Large intestine (tissue), 3 donors: Measurements from ENCODE around the gene ACBD6. TPM values are rescaled to one million over a fixed set of nuclear protein-coding genes. Genes with fewer than 3 reads are reported as not detected.

Source experiments
- DNase-seq, 2 donors: peaks; one replicate each; pipeline versions ENCODE4 v3.0.0 to v3.0.0-alpha.2; 2013
- H3K27ac ChIP-seq: one replicate; pipeline ENCODE4 v1.5.1; 2013; ENCODE audit warnings: low read length
- H3K27me3 ChIP-seq: 2 replicates; pipeline ENCODE4 v1.6.1; 2013; ENCODE audit warnings: low read length; ENCODE audit not compliant: control insufficient read depth, insufficient read depth
- H3K36me3 ChIP-seq: 2 replicates; pipeline ENCODE4 v1.6.1; 2013; ENCODE audit warnings: low read length; ENCODE audit not compliant: control insufficient read depth, insufficient read depth
- H3K4me1 ChIP-seq: one replicate; pipeline ENCODE4 v1.6.1; 2013; ENCODE audit warnings: low read length; ENCODE audit not compliant: control insufficient read depth, insufficient read depth
- H3K4me3 ChIP-seq: one replicate; pipeline ENCODE4 v1.5.1; 2013; ENCODE audit warnings: low read length
- H3K9me3 ChIP-seq: one replicate; pipeline ENCODE4 v1.6.1; 2013; ENCODE audit warnings: mild to moderate bottlenecking, low read depth, low read length, moderate library complexity; ENCODE audit not compliant: control insufficient read depth
- WGBS: methylation state at CpG from one replicate; pipeline ENCODE4 v1.1.5; 2013; ENCODE audit warnings: low lambda C conversion rate; ENCODE audit not compliant: insufficient coverage; 5-methylcytosine and 5-hydroxymethylcytosine counted together
- polyA plus RNA-seq: library from polyadenylated mRNA; unstranded; fragments of 120-200 nt; gene quantifications from one replicate; pipeline ENCODE4 v1.2.1, GENCODE V29; 2013

ACBD6 gene
- polyA plus RNA-seq, 1 donor, result 53.9 TPM

DNA sequence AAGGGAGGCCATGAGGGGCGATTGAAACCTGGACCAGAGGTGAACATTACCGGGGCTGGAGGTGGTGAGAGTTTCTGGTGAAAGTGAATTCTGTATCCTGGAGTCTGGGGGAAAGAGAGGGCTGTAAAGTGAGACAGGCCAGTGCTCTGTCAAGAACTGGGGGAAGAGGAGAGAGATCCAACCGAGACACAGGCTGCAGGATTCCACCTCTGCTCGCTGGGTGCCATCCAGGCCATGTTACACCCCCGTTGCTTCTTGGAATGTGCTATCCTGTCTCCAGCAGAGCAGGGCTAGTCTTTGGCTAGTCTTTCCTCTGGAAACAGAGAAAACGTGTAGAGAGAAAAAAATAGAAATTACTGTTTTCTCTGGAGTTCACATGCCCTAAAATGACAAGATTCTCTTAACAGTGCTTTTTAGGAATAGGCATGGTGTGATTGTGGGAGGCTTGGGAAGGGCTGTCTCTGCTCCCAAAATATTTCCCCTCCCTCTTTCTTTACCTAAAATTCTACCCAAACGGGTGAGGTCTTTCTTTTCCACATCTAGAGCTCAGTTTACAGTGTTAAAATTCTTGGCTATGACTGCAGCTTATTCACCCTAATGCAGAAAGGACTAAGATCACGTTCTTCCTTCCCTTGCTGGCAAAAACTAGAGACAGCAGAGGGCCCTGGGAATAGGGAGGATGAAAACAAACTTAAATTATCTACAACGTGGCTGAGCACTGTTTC lies 39.9 kb upstream of the ACBD6 start:
- no peak overlapping the region for H3K27ac ChIP-seq
- no peaks in the 10 kb centered on the region for H3K27me3 ChIP-seq
- H3K4me1 ChIP-seq, result no peaks in the 10 kb centered on the region
- H3K9me3 ChIP-seq, result no peaks in the 10 kb centered on the region
- no peaks in the 10 kb centered on the region for H3K36me3 ChIP-seq
- no peak overlapping the region for H3K4me3 ChIP-seq
- 17% methylated on average over 1 of the region's 9 CpGs for WGBS
- no peak for DNase-seq

DNA sequence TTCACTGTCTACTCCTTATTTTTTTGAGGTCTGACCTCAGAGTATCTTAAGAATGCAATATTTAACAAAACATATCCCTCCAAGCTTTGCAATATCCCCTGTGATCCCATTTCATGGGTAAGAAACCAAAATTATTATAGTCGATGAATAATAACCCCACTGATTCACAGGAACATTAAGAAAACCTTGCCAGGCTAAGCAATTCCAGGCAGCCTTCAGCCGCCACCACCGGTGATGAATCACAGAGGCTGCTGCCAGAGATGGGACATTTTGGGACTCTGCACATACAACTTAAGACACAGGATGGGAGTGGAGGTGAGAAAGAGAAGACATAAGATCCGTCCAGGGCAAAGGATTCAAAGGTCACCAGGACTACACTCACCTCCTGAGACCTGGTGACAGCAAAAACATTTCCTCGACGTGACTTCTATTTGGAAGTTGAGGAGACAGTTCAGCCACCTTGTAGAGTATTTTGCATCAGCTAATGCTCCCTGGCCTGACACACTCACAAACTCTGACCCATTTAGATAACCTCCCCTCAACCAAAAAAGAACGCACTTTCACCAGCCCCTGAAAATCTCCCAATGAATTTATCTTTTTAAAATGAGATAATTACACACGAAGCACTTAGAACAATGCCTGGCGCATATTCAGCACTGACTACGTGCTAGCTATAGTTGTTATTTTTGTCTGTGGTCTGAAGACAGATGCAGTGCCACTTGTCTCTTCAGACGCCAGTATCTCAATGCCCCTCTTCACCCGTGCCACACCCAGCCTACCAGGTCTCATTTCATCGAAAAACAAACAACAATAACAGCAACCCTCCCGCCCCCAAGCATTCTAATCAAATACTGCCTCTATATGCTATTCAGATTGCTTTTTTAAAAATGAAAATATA lies 38.6 kb upstream of the ACBD6 start:
- Histone ChIP-seq H3K27ac (no peak overlapping the region), H3K9me3 (no peaks in the 10 kb centered on the region), H3K4me1 (no peaks in the 10 kb centered on the region), H3K4me3 (no peak overlapping the region), H3K36me3 (no peaks in the 10 kb centered on the region), H3K27me3 (no peaks in the 10 kb centered on the region)
- 100% methylated on average over 3 of the region's 14 CpGs for WGBS
- DNase-seq, result no peak

DNA sequence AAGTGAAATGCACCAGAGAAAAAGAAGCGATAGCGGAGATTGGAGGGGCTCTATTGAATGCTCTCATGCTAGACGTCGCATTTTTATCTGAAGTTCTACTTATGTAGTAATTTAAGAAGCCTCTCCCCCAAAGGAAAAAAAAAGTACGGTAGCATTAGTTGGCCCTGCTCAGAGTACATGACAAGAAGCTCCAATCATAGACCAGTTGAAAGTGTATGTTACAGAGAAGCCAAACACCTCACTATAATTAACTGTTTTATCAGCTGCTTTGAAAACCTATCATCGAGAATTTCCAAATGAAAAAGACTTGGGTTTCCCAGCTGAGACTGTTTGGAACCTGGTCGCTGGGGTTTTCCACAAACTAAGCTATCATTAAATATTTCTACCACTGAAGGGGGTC lies 36.8 kb upstream of the ACBD6 start:
- Histone ChIP-seq H3K27me3 (no peaks in the 10 kb centered on the region), H3K36me3 (no peaks in the 10 kb centered on the region), H3K27ac (no peak overlapping the region), H3K9me3 (no peaks in the 10 kb centered on the region), H3K4me3 (no peak overlapping the region), H3K4me1 (no peaks in the 10 kb centered on the region)
- no CpG with 5 or more reads among the region's 7 CpGs for WGBS
- DNase-seq, result no peak

DNA sequence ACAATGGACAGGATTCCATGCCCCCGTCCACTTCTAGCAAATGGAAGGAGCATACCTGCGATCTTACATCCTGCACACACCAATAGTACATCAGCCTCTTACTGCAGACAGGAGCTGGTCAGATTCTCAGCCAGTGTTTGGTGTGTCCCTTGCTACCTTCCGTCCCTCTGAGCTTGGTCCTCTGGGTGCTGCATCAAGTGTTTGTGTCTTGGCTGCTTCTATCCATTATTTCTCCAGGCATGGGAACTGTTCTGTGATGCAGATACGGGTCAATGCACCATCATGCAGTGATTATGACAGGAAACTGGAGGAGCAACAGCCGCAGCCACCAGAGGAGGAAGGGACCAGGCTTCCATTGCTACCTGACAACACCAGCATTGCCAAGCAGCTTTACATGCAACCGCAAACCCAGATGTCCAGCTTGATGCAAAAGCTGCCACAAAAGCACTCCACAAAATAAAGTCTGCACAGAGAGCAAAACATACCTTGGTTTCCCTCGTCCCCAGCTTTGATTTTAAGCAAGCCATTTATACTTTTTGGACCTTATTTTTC lies 34.5 kb upstream of the ACBD6 start:
- no peaks in the 10 kb centered on the region for H3K4me1 ChIP-seq
- H3K4me3 ChIP-seq, result no peak overlapping the region
- no peak for DNase-seq
- H3K36me3 ChIP-seq, result no peaks in the 10 kb centered on the region
- H3K9me3 ChIP-seq, result no peaks in the 10 kb centered on the region
- no peak overlapping the region for H3K27ac ChIP-seq
- 100% methylated on average over 1 of the region's 7 CpGs for WGBS
- no peaks in the 10 kb centered on the region for H3K27me3 ChIP-seq

DNA sequence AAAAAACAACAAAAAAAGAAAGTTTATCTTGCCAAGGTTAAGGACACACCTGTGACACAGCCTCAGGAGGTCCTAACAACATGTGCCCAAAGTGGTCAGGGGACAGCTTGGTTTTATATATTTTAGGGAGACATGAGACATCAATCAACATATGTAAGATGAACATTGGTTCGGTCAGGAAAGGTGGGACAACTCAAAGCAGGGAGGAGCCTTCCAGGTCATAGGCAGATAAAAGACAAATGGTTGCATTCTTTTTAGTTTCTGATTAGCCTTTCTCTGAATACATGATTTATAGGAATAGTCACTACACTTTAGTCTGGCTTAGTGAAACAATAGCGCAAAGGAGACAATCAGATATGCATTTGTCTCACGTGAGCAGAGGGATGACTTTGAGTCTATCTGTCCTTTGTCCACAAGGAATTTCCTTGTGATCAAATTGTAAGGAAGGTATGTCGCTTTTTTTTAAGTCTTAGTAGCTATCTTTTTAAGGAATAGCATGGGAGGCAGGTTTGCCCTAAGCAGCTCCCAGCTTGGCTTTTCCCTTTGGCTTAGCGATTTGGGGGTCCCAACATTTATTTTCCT lies 33.1 kb upstream of the ACBD6 start:
- Histone ChIP-seq H3K4me3 (no peak overlapping the region), H3K4me1 (no peaks in the 10 kb centered on the region), H3K9me3 (no peaks in the 10 kb centered on the region), H3K27me3 (no peaks in the 10 kb centered on the region), H3K27ac (no peak overlapping the region), H3K36me3 (no peaks in the 10 kb centered on the region)
- no CpG with 5 or more reads among the region's 5 CpGs for WGBS
- no peak for DNase-seq

DNA sequence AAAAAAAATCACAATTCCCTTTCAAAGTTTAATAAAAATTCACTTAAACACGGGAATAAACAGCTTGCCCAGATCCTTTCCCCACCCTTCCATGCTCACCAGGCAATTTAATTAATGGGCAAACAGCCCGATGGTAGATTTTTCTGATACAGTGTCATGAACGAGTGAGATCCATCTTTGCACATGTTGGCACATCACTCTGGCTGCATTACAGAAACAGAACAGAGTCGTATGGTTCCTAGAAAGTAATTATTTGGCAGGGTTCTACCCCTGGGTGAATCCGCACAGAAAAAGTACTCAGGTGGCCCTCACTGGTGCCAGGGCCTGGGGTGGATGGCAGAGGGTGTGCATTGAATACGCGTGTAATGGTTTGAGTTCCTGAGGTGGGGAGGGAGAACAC lies 31.8 kb upstream of the ACBD6 start:
- no peaks in the 10 kb centered on the region for H3K9me3 ChIP-seq
- peaks cover 3% of the 10 kb centered on the region for H3K4me1 ChIP-seq
- H3K27ac ChIP-seq, result no peak overlapping the region
- no peaks in the 10 kb centered on the region for H3K36me3 ChIP-seq
- DNase-seq, result no peak
- H3K27me3 ChIP-seq, result no peaks in the 10 kb centered on the region
- H3K4me3 ChIP-seq, result no peak overlapping the region
- WGBS, result no CpG with 5 or more reads among the region's 7 CpGs

DNA sequence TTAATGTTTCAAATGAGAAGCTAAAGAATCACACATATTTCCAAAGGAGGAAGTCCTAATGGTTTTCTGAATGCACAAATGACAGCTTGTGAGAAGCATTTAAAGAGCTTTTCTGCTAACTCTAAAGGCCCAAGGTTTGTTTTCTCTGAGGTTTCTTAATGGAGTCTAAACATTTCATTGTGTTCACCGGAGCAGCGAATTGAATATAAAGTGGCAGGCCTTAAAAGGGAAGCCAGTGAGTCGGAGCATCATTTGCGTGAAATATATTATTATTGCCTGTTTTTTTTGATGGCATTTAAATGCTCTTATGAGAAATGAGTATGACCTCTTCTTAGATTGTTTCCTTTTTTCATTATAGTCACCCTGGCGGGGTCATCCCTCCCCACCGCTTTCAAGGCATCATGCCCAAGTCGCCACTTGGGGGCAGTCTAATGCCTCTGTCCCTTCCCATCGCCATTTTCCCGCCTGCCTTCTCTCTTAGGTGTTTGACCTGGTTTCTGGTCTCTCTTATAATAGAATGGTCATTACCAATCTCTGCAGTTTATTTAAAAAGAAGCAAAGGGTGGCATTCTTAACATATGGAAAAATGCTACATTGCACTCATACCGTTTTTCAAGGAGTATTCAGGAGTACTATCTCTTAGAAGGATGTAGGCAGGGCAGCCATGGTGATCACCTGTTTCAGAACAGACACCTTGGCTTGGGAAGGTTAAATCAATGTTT lies 31.1 kb upstream of the ACBD6 start:
- Histone ChIP-seq H3K36me3 (no peaks in the 10 kb centered on the region), H3K9me3 (no peaks in the 10 kb centered on the region), H3K4me1 (peaks cover 3% of the 10 kb centered on the region), H3K27ac (no peak overlapping the region), H3K27me3 (no peaks in the 10 kb centered on the region), H3K4me3 (no peak overlapping the region)
- peak in 1 of 2 donors; percentile 56 for DNase-seq
- WGBS, result 53% methylated on average over 4 of the region's 10 CpGs

DNA sequence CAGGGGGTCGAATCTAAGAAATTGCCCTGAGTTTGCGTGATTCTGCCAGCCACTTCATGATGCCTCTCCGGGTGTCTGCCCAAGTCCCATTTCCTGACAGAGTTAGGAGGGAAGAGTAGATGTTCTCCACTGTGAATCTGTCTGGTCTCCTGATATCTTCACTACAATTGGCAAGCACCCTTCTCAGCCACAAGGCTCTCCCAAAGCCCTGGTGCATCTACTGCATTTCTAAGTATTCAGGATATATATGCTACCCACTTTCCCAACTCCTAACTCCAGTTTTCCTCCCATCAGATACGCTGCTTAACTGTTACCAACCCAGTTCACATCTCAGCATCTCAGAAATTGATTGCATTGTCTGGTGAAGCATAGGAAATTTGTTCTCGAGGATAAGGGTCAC lies 30.5 kb upstream of the ACBD6 start:
- H3K36me3 ChIP-seq, result no peaks in the 10 kb centered on the region

DNA sequence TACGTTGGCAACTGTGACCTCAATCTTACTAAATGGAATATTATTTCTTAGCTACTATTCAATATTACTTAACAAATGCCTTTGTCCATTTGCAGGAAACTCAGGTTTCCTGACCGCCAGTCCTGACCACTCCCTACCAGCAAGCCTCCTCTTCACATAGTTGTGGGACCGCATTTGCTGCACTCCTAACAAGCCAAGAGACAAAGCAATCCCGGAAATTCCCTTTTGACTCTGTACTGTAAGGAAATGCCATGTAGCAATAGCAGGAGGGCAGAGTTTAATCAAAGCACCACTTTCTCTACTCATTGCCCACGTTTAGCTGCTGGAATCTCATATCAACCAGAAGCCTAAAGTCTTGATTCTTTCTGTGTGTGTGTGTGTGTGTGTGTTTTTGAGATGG lies 28.1 kb upstream of the ACBD6 start:
- no peak overlapping the region for H3K27ac ChIP-seq
- DNase-seq, result peak in 1 of 2 donors; percentile 59
- no peaks in the 10 kb centered on the region for H3K27me3 ChIP-seq
- peaks cover 21% of the 10 kb centered on the region for H3K4me1 ChIP-seq
- H3K4me3 ChIP-seq, result no peak overlapping the region
- no CpG with 5 or more reads among the region's 5 CpGs for WGBS
- no peaks in the 10 kb centered on the region for H3K36me3 ChIP-seq
- H3K9me3 ChIP-seq, result no peaks in the 10 kb centered on the region

More for the DNA sequence above, 30.5 kb upstream of the ACBD6 start:
- Histone ChIP-seq H3K27ac (no peak overlapping the region), H3K27me3 (no peaks in the 10 kb centered on the region), H3K4me3 (no peak overlapping the region), H3K9me3 (no peaks in the 10 kb centered on the region), H3K4me1 (peaks cover 3% of the 10 kb centered on the region)
- DNase-seq, result no peak
- WGBS, result 80% methylated on average over 2 of the region's 5 CpGs
